ENCODE measurements around the gene ERCC6.

Gene ERCC6

DNA sequence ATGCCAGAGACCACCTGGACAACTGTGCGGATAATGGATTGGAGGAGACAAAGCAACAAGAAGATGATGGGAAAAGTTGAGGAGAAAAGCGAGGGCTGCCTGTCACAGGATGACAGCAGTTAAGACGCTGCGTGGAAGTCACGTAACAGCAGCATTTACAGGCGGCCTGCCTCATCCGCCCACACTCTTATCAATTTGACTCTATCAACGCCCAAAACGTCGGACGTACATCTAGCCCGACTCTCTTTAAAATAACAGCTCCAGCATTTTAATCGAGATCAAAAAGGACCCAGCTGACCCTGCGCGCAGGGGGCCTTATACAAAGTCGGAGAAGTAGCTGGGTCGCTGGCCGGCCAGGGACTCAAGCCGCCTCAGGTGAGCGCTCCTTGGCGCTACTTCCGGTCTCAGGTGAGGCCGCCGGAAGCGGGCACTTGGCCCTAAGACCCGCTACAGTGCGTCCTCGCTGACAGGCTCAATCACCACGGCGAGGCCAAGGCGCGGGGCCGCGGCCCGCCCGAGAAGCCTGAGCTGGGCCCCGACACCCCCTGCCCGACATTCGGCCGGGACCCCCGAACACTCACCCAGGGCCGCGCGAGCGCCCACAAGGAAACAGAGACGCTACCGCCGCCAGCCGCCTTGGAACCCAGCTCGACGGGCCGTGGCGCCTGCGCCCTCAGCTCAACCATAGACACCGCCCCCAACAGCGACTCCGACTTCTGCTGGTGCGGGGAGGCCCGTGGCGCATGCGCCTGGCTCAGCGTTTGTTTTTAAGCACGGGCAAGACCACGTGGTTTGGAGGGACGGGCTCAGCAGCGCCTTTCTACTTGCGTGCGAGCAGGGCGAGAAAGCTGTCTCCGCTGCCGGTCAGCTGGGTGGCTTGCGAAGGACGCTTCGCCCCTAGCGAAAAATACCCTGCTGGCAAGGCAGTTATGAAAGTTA lies at the start of gene ERCC6:
TSS of gene ERCC6 (minus strand) at position 741 of the 939 bp plus-strand sequence.
- DNase-seq = peak; percentile 90

GRCh38 chr10:49587981-49588380 lies 49.1 kb upstream of the ERCC6 start:
- DNase-seq = no peak

DNA sequence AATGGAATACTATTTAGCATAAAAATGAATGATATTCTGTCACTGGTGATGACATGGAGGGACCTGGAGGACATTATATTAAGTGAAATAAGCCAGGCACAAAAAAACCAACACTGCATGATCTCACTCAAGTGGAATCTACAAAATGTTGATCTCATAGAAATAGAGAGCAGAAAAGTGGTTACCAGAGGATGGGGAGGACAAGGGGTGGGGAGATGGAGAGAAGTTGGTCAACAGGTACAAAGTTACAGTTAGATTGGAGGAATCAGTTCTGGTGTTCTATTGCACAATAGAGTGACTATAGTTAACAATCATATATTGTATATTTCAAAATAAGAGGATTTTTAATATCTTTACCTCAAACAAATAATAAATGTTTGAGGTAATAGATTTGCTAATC lies 46.5 kb upstream of the ERCC6 start:
- DNase-seq = no peak

DNA sequence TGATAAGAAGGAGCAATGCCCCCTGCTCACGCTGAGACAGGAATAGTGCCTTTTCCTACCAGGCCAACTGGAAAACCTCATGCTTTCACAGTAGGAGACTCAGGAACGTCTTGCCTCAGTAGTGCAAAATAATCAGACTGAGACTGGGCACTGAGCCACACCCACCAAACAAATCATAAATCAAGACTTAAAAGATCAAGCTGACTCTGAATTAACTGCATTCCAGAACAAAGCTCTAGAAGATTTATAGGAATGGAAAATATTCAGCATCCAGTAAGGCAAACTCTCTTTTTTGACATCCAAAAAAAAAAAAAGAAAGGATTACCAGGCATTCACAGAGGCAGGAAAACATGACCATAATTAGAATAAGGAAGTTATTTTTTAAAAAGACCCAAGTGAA lies 40.7 kb upstream of the ERCC6 start:
- DNase-seq = no peak

DNA sequence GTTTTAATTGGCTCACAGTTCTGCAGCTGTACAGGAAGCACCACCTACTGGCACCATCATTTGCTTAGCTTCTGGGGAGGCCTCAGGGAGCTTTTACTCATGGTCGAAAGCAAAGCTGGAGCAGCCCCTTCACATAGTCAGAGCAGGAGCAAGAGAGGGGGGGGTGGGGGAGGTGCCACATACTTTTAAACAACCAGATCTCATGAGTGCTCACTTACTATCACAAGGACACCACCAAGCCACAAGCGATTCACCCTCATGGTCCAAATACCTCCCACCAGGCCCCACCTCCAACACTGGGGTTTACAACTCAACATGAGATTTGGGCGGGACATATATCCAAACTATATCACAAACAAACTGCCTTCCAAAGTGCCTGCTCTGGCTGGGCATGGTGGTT lies 39.5 kb upstream of the ERCC6 start:
- no peak for DNase-seq

GRCh38 chr10:49577182-49577925 lies 38.4 kb upstream of the ERCC6 start:
- no peak for DNase-seq

- DNase-seq = no peak
Measured at GRCh38 chr10:49575489-49576072, 36.7 kb upstream of the ERCC6 start.

DNA sequence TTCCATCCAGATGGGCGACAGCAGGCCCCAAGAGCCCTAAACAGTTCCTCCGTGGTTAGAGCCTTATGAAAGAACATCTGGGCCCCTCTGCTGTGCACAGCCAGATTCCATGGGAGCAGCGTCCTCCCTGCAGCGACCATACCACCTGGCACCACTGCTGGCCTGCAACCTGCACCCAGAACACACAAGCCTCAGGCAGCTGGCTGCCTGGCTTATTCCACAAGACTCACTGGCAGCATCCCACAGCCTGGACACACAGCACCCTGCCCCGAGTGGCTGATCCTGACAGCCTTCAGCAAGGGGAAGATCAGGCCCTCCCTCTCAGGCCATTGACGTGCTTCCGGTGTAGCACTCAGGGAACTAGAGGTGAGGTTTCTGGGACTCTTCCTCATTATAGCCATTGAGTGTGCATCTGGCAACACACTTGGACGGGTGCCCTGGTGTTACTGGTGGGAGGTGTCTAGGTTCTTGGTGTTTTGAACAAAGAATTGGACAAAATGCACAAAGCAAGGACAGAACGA lies 33.7 kb upstream of the ERCC6 start:
- no peak for DNase-seq

DNA sequence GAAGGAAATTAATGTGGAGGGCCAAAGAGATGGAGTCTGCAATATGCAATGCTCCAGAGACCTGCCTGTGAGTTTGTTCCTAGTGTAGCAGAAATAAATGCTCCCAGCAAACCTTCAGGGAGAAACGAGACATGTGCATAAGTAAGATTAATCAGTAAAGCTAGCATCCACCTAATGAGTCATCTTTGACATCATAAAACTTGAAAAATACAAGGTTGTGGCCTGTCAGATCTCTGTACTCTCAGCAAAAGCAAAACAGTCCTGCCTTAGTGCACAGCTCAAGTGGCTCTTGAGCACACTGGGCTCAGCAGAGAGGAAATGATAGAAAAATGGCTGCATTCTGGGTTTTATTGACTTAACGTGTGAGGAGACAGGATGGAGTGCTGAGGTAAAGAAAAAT lies 32.5 kb upstream of the ERCC6 start:
- DNase-seq = no peak

GRCh38 chr10:49569031-49569631 lies 30.2 kb upstream of the ERCC6 start:
- DNase-seq = no peak

GRCh38 chr10:49568235-49568634 lies 29.3 kb upstream of the ERCC6 start:
- DNase-seq = no peak

DNA sequence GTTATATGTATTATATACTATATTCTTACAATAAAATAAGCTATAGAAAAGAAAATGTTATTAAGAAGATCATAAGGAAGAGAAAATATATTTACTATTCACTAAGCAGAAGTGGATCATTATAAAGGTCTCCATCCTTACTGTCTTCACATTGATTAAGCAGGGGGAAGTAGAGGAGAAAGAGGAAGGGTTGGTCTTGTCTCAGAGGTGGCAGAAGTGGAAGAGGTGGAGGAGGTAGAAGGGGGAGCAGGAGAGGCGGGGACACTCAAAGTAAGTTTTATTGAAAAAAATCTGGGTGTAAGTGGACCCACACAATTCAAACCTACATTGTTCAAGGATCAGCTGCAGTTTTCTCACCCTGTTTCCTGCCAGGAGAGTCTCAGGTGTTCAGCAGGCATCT lies 28.9 kb upstream of the ERCC6 start:
- no peak for DNase-seq

GRCh38 chr10:49564461-49565009 lies 25.6 kb upstream of the ERCC6 start:
- DNase-seq = no peak

- DNase-seq = no peak
Measured at GRCh38 chr10:49562893-49563292, 24.0 kb upstream of the ERCC6 start.

DNA sequence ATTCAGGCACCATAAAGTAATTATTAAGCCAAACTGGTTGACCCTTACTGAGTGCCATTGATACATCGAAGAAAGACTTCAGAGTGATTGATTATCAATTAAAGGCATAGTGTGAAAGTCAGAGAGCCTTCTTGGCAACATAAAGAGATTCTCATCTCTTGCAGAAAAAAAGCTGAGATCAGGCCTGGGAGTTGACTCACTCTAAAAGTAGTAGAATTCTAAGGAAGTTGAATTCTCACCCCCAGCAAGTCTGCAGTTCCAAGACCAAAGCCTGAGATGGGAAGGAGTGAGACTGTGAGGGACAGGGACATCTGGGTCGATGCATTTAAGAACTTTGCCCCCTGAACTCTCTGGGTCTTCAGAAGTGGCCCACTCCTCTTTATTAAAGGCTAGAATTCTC lies 21.6 kb upstream of the ERCC6 start:
- no peak for DNase-seq

- no peak for DNase-seq
Measured at GRCh38 chr10:49559476-49559875, 20.6 kb upstream of the ERCC6 start.

DNA sequence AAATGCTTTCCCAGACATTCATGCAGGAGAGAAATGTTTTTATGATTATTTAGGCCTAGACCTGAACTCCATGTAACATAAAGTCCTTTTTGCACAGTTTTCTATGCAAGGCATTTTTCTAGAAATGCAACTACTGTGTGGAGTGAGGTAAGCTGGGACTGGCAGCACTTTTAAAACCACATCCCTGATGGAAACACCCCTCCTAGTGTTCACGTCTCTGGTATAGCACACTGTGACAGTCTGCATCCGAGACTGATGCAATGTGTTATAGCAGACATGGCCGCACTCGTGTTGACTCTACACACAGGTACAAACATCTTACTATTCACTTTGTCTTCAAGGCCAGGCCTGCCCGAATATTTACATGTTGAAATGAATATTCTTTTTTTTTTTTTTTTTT lies 19.3 kb upstream of the ERCC6 start:
- DNase-seq = no peak

DNA sequence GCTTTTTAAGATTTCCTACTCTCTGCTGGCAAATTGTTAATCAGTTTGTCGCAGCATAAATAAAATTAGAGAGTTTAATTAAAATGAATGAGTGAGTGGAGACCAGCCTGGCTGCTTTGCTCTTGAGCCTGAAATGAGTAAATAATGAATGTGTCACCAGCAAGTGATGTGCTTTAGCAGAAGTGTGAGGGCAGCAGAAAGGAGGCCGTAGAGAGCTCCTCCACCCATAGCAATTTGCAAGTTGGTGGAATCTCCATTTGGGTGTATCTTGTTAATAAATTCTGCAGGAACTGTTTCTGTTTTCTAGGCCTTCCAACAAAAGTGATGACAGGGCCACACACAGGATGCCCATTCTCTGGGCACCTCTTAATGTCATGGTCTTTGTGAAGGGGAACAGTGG lies 18.8 kb upstream of the ERCC6 start:
- DNase-seq = no peak

- no peak for DNase-seq
Measured at GRCh38 chr10:49556723-49557122, 17.8 kb upstream of the ERCC6 start.

- no peak for DNase-seq
Measured at GRCh38 chr10:49552277-49552676, 13.4 kb upstream of the ERCC6 start.

GRCh38 chr10:49550563-49550962 lies 11.6 kb upstream of the ERCC6 start:
- DNase-seq = no peak

DNA sequence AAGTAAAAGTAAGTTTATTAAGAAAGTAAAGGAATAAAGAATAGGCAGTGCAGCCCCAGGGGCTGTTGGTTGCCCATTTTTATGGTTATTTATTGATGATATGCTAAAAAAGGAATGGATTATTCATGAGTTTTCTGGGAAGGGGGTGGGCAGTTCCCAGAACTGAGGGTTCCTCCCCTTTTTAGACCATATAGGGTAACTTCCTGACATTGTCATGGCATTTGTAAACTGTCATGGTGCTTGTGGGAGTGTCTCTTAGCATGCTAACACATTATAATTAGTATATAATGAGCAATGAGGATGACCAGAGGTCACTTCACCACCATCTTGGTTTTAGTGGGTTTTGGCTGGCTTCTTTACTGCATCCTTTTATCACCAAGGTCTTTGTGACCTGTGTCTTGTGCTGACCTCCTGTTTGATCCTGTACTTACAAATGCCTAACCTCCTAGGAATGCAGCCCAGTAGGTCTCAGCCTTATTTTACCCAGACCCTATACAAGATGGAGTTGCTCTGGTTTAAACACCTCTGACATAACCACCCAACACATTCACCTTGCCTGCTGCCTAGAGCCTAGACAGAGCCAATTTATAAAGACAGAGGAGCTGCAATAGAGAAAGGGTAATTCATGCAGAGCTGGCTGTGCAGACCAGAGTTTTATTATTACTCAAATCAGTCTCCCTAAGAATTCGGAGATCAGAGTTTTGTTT lies 10.9 kb upstream of the ERCC6 start:
- DNase-seq = no peak
